Adrenal gland (tissue), 12 donors: Measurements from ENCODE around the gene PMCH. TPM values are rescaled to one million over a fixed set of nuclear protein-coding genes. Genes with fewer than 3 reads are reported as not detected.
A peak's percentile ranks its signal among the peaks of the same experiment; 100 is the strongest.

Source experiments
- DNase-seq, 7 donors: peaks; one replicate each; pipeline ENCODE4 v3.0.0-alpha.2; 2019 to 2020
- H3K27ac ChIP-seq, 5 donors: fragments of 200-600 bp; sonication (generic) in 4 of 5; 1 replicate in 3 of 5; 2 replicates in 2 of 5; pipeline versions ENCODE4 v1.5.1 to v1.8.0; 2016 to 2020; ENCODE audit warnings: mild to moderate bottlenecking in 1 of 5
- H3K27me3 ChIP-seq: fragments of 200-600 bp; 2 replicates; pipeline ENCODE4 v1.8.0; 2021
- H3K36me3 ChIP-seq, 2 donors: fragments of 200-600 bp; replicated peaks in 1 of 2; 1 replicate in 1 of 2; 2 replicates in 1 of 2; pipeline versions ENCODE4 v1.5.1 to v1.8.0; 2018 to 2022
- H3K4me1 ChIP-seq, 2 donors: fragments of 200-600 bp; replicated peaks in 1 of 2; 1 replicate in 1 of 2; 2 replicates in 1 of 2; pipeline versions ENCODE4 v1.5.1 to v1.8.0; 2018 to 2021
- H3K4me3 ChIP-seq, 4 donors: fragments of 200-600 bp; sonication (generic) in 3 of 4; one replicate each; pipeline ENCODE4 v1.5.1; 2016 to 2018
- H3K9me3 ChIP-seq, 3 donors: fragments of 200-600 bp; sonication (generic) in 1 of 3; replicated peaks in 1 of 3; 1 replicate in 2 of 3; 2 replicates in 1 of 3; pipeline versions ENCODE4 v1.5.1 to v1.8.0; 2016 to 2021
- CTCF ChIP-seq, 6 experiments: fragments of 450-650 bp in 4 of 6; fragments of 200-600 bp in 2 of 6; sonication (generic) in 1 of 6; IDR thresholded peaks; 1 replicate in 5 of 6; 2 replicates in 1 of 6; pipeline versions ENCODE4 v1.5.1 to v1.8.0; 2016 to 2021; ENCODE audit warnings: antibody characterized with exemption in 6 of 6, mild to moderate bottlenecking in 2 of 6, moderate library complexity in 1 of 6
- POLR2A ChIP-seq, 2 donors: fragments of 450-650 bp; IDR thresholded peaks; one replicate each; pipeline ENCODE4 v1.6.1; 2017; ENCODE audit warnings: antibody characterized with exemption in 2 of 2, mild to moderate bottlenecking in 2 of 2, moderate library complexity in 1 of 2
- WGBS, 4 donors: extraction: QIAGEN DNeasy Blood & Tissue Kit in 2 of 4; methylation state at CpG; one replicate each; pipeline versions ENCODE4 v1.1.5 to v1.1.7; 2013 to 2017; 5-methylcytosine and 5-hydroxymethylcytosine counted together
- intact Hi-C, 2 donors: fragments of 100-400 bp; cut with DNase I; formaldehyde crosslinking; loops; one replicate each; pipeline versions ENCODE4 v1.14.1 to v1.15.0; 2022 to 2023
- polyA plus RNA-seq, 3 donors: library from polyadenylated mRNA; stranded (reverse); fragments of 200-250 nt in 2 of 3; fragments of 350-450 nt in 1 of 3; fragmentation: Illumina TruSeq in 1 of 3; extraction: RNeasy Lipid Tissue Mini Kit (QIAGEN cat#74804) in 1 of 3; gene quantifications; one replicate each; pipeline ENCODE4 v1.2.3, GENCODE V29; 2013 to 2014
- total RNA-seq, 9 donors: library from RNA; depleted of rRNA in 4 of 9; stranded (reverse); fragments of >200 nt in 4 of 9; fragments of 120-200 nt in 1 of 9; fragmentation: NEBNext Ultra II Directional in 1 of 9; extraction: Animal tissue kit (Norgen Biotek cat#: 25700) in 1 of 9; gene quantifications; one replicate each; pipeline versions ENCODE4 v1.1.0 to v1.2.4, GENCODE V29; 2013 to 2023
- donor health status: healthy with polysubstance abuse.
- donor health status: Bipolar disorder and iron deficiency.
- donor health status: DM: yes; HTN: yes; CAD: no.
- donor health status: DM: no; HTN: no; CAD: no.
- donor health status: DM: no; HTN: no; CAD: no.
- donor health status: DM: yes; HTN: yes; CAD: no.

Gene PMCH
- total and polyA plus RNA-seq, 12 donors: not detected

- intact Hi-C loops: no loop called here
- Histone ChIP-seq H3K36me3 (no peaks in the 10 kb centered on the region), H3K4me1 (no peaks in the 10 kb centered on the region), H3K27ac (no peak overlapping the region), H3K9me3 (no peaks in the 10 kb centered on the region), H3K4me3 (no peak overlapping the region), H3K27me3 (no peaks in the 10 kb centered on the region)
- DNase-seq: no peak
- no peak for TF ChIP-seq CTCF (IDR thresholded peaks at IDR 0.05)
- no peak for TF ChIP-seq POLR2A (IDR thresholded peaks at IDR 0.05)
- 72 to 85% (median 80%) methylated on average over 2 of the region's 2 CpGs for WGBS, 4 donors
These were observed 15.0 kb downstream of the PMCH start for GRCh38 chr12:102182635-102183034.

- no peaks in the 10 kb centered on the region for H3K27me3 ChIP-seq
- no peak for DNase-seq
- no peak for TF ChIP-seq CTCF (IDR thresholded peaks at IDR 0.05)
- no peak for TF ChIP-seq POLR2A (IDR thresholded peaks at IDR 0.05)
- 89 to 94% (median 91%) methylated on average over 2 of the region's 2 CpGs for WGBS, 4 donors
- H3K4me1 ChIP-seq: no peaks in the 10 kb centered on the region
- H3K36me3 ChIP-seq: no peaks in the 10 kb centered on the region
- no peak overlapping the region for H3K27ac ChIP-seq
- intact Hi-C loops: no loop called here
- H3K9me3 ChIP-seq: no peaks in the 10 kb centered on the region
- no peak overlapping the region for H3K4me3 ChIP-seq
These were observed 22.9 kb downstream of the PMCH start for GRCh38 chr12:102174761-102175160.

- WGBS, 4 donors: 87 to 95% (median 93%) methylated on average over 2 of the region's 2 CpGs
- no peaks in the 10 kb centered on the region for H3K9me3 ChIP-seq
- intact Hi-C loops: no loop called here
- no peak overlapping the region for H3K4me3 ChIP-seq
- no peaks in the 10 kb centered on the region for H3K27me3 ChIP-seq
- H3K4me1 ChIP-seq: no peaks in the 10 kb centered on the region
- H3K36me3 ChIP-seq: no peaks in the 10 kb centered on the region
- no peak for DNase-seq
- H3K27ac ChIP-seq: no peak overlapping the region
- TF ChIP-seq POLR2A (IDR thresholded peaks at IDR 0.05) (no peak), CTCF (IDR thresholded peaks at IDR 0.05) (no peak)
These were observed 23.5 kb downstream of the PMCH start for GRCh38 chr12:102174117-102174516.

GRCh38 chr12:102172436-102172835 is 25.2 kb downstream of the PMCH start:
- Histone ChIP-seq H3K36me3 (no peaks in the 10 kb centered on the region), H3K9me3 (no peaks in the 10 kb centered on the region), H3K4me1 (no peaks in the 10 kb centered on the region), H3K27me3 (no peaks in the 10 kb centered on the region), H3K27ac (no peak overlapping the region), H3K4me3 (no peak overlapping the region)
- intact Hi-C loops: no loop called here
- TF ChIP-seq POLR2A (IDR thresholded peaks at IDR 0.05) (no peak), CTCF (IDR thresholded peaks at IDR 0.05) (no peak)
- DNase-seq: peak in 1 of 7 donors; percentile 2
